ENCODE results near the gene TFF1.
A peak's percentile ranks its signal among the peaks of the same experiment; 100 is the strongest.

TFF1 gene

GRCh38 chr21:42390696-42391095, 24.4 kb upstream of the TFF1 start:
- Histone ChIP-seq H3K27me3 (ENCODE audit: control insufficient read depth in 1 of 2, insufficient read depth in 2 of 2, low read length in 2 of 2) (no peaks in the 10 kb centered on the region), H3K36me3 (ENCODE audit: control insufficient read depth in 1 of 2, insufficient read depth in 2 of 2, low read length in 2 of 2) (no peaks in the 10 kb centered on the region), H3K4me3 (ENCODE audit: low read depth in 1 of 2, low read length in 2 of 2) (no peak overlapping the region), H3K4me1 (ENCODE audit: control insufficient read depth in 1 of 2, insufficient read depth in 2 of 2, low read length in 2 of 2) (peaks cover 36 to 39% of the 10 kb centered on the region in 2 donors), H3K27ac (ENCODE audit: low read depth, low read length) (no peak overlapping the region), H3K9me3 (ENCODE audit: control insufficient read depth in 1 of 2, low read length in 2 of 2) (no peaks in the 10 kb centered on the region), H3K9ac (ENCODE audit: low read depth in 1 of 2, low read length in 2 of 2) (no peak overlapping the region)

- no peak overlapping the region for H3K9ac ChIP-seq (ENCODE audit: low read depth in 1 of 2, low read length in 2 of 2)
Measured at GRCh38 chr21:42390193-42390592, 23.9 kb upstream of the TFF1 start.

GRCh38 chr21:42389449-42389835, 23.1 kb upstream of the TFF1 start:
- H3K27ac ChIP-seq (ENCODE audit: low read depth, low read length): no peak overlapping the region
- H3K4me3 ChIP-seq (ENCODE audit: low read depth in 1 of 2, low read length in 2 of 2): peak overlapping the region; percentile 73 to 75

More at GRCh38 chr21:42390193-42390592, 23.9 kb upstream of the TFF1 start:
- Histone ChIP-seq H3K4me3 (ENCODE audit: low read depth in 1 of 2, low read length in 2 of 2) (no peak overlapping the region), H3K27me3 (ENCODE audit: control insufficient read depth in 1 of 2, insufficient read depth in 2 of 2, low read length in 2 of 2) (no peaks in the 10 kb centered on the region), H3K36me3 (ENCODE audit: control insufficient read depth in 1 of 2, insufficient read depth in 2 of 2, low read length in 2 of 2) (no peaks in the 10 kb centered on the region), H3K27ac (ENCODE audit: low read depth, low read length) (no peak overlapping the region), H3K4me1 (ENCODE audit: control insufficient read depth in 1 of 2, insufficient read depth in 2 of 2, low read length in 2 of 2) (peaks cover 42 to 44% of the 10 kb centered on the region in 2 donors), H3K9me3 (ENCODE audit: control insufficient read depth in 1 of 2, low read length in 2 of 2) (no peaks in the 10 kb centered on the region)

GRCh38 chr21:42388740-42389448, 22.6 kb upstream of the TFF1 start:
- H3K9me3 ChIP-seq (ENCODE audit: control insufficient read depth in 1 of 2, low read length in 2 of 2): no peaks in the 10 kb centered on the region
- H3K9ac ChIP-seq (ENCODE audit: low read depth in 1 of 2, low read length in 2 of 2): peak overlapping the region; percentile 54 to 60
- no peaks in the 10 kb centered on the region for H3K27me3 ChIP-seq (ENCODE audit: control insufficient read depth in 1 of 2, insufficient read depth in 2 of 2, low read length in 2 of 2)
- no peaks in the 10 kb centered on the region for H3K36me3 ChIP-seq (ENCODE audit: control insufficient read depth in 1 of 2, insufficient read depth in 2 of 2, low read length in 2 of 2)
- H3K4me3 ChIP-seq (ENCODE audit: low read depth in 1 of 2, low read length in 2 of 2): peak overlapping the region; percentile 73 to 75
- H3K4me1 ChIP-seq (ENCODE audit: control insufficient read depth in 1 of 2, insufficient read depth in 2 of 2, low read length in 2 of 2): peaks cover 51 to 56% of the 10 kb centered on the region in 2 donors
- peak overlapping the region; percentile 34 for H3K27ac ChIP-seq (ENCODE audit: low read depth, low read length)

More at GRCh38 chr21:42389449-42389835, 23.1 kb upstream of the TFF1 start:
- H3K27me3 ChIP-seq (ENCODE audit: control insufficient read depth in 1 of 2, insufficient read depth in 2 of 2, low read length in 2 of 2): no peaks in the 10 kb centered on the region
- peak overlapping the region; percentile 54 to 60 for H3K9ac ChIP-seq (ENCODE audit: low read depth in 1 of 2, low read length in 2 of 2)
- no peaks in the 10 kb centered on the region for H3K36me3 ChIP-seq (ENCODE audit: control insufficient read depth in 1 of 2, insufficient read depth in 2 of 2, low read length in 2 of 2)
- H3K4me1 ChIP-seq (ENCODE audit: control insufficient read depth in 1 of 2, insufficient read depth in 2 of 2, low read length in 2 of 2): peaks cover 47 to 51% of the 10 kb centered on the region in 2 donors
- H3K9me3 ChIP-seq (ENCODE audit: control insufficient read depth in 1 of 2, low read length in 2 of 2): no peaks in the 10 kb centered on the region

GRCh38 chr21:42387843-42388340, 21.6 kb upstream of the TFF1 start:
- Histone ChIP-seq H3K9me3 (ENCODE audit: control insufficient read depth in 1 of 2, low read length in 2 of 2) (no peaks in the 10 kb centered on the region), H3K36me3 (ENCODE audit: control insufficient read depth in 1 of 2, insufficient read depth in 2 of 2, low read length in 2 of 2) (no peaks in the 10 kb centered on the region), H3K9ac (ENCODE audit: low read depth in 1 of 2, low read length in 2 of 2) (no peak overlapping the region), H3K4me3 (ENCODE audit: low read depth in 1 of 2, low read length in 2 of 2) (peak overlapping the region; percentile 73 to 75), H3K4me1 (ENCODE audit: control insufficient read depth in 1 of 2, insufficient read depth in 2 of 2, low read length in 2 of 2) (peaks cover 51 to 59% of the 10 kb centered on the region in 2 donors), H3K27me3 (ENCODE audit: control insufficient read depth in 1 of 2, insufficient read depth in 2 of 2, low read length in 2 of 2) (no peaks in the 10 kb centered on the region), H3K27ac (ENCODE audit: low read depth, low read length) (no peak overlapping the region)

GRCh38 chr21:42387164-42387563, 20.8 kb upstream of the TFF1 start:
- H3K4me1 ChIP-seq (ENCODE audit: control insufficient read depth in 1 of 2, insufficient read depth in 2 of 2, low read length in 2 of 2): peaks cover 51 to 59% of the 10 kb centered on the region in 2 donors
- H3K36me3 ChIP-seq (ENCODE audit: control insufficient read depth in 1 of 2, insufficient read depth in 2 of 2, low read length in 2 of 2): no peaks in the 10 kb centered on the region
- peaks cover 2 to 4% of the 10 kb centered on the region in 2 donors for H3K9me3 ChIP-seq (ENCODE audit: control insufficient read depth in 1 of 2, low read length in 2 of 2)
- H3K9ac ChIP-seq (ENCODE audit: low read depth in 1 of 2, low read length in 2 of 2): no peak overlapping the region
- H3K27me3 ChIP-seq (ENCODE audit: control insufficient read depth in 1 of 2, insufficient read depth in 2 of 2, low read length in 2 of 2): no peaks in the 10 kb centered on the region
- H3K4me3 ChIP-seq (ENCODE audit: low read depth in 1 of 2, low read length in 2 of 2): no peak overlapping the region
- no peak overlapping the region for H3K27ac ChIP-seq (ENCODE audit: low read depth, low read length)

GRCh38 chr21:42386034-42386591, 19.8 kb upstream of the TFF1 start:
- Histone ChIP-seq H3K36me3 (ENCODE audit: control insufficient read depth in 1 of 2, insufficient read depth in 2 of 2, low read length in 2 of 2) (peaks cover 0 to 5% of the 10 kb centered on the region in 2 donors), H3K4me1 (ENCODE audit: control insufficient read depth in 1 of 2, insufficient read depth in 2 of 2, low read length in 2 of 2) (peaks cover 51 to 59% of the 10 kb centered on the region in 2 donors), H3K4me3 (ENCODE audit: low read depth in 1 of 2, low read length in 2 of 2) (peak overlapping the region in 1 of 2 donors; percentile 12), H3K27me3 (ENCODE audit: control insufficient read depth in 1 of 2, insufficient read depth in 2 of 2, low read length in 2 of 2) (no peaks in the 10 kb centered on the region), H3K9me3 (ENCODE audit: control insufficient read depth in 1 of 2, low read length in 2 of 2) (peaks cover 5 to 11% of the 10 kb centered on the region in 2 donors), H3K27ac (ENCODE audit: low read depth, low read length) (no peak overlapping the region), H3K9ac (ENCODE audit: low read depth in 1 of 2, low read length in 2 of 2) (peak overlapping the region; percentile 11 to 15)

- Histone ChIP-seq H3K4me3 (ENCODE audit: low read depth in 1 of 2, low read length in 2 of 2) (no peak overlapping the region), H3K27ac (ENCODE audit: low read depth, low read length) (peak overlapping the region; percentile 55), H3K9me3 (ENCODE audit: control insufficient read depth in 1 of 2, low read length in 2 of 2) (peaks cover 5 to 11% of the 10 kb centered on the region in 2 donors), H3K36me3 (ENCODE audit: control insufficient read depth in 1 of 2, insufficient read depth in 2 of 2, low read length in 2 of 2) (peaks cover 0 to 5% of the 10 kb centered on the region in 2 donors), H3K4me1 (ENCODE audit: control insufficient read depth in 1 of 2, insufficient read depth in 2 of 2, low read length in 2 of 2) (peaks cover 51 to 59% of the 10 kb centered on the region in 2 donors), H3K27me3 (ENCODE audit: control insufficient read depth in 1 of 2, insufficient read depth in 2 of 2, low read length in 2 of 2) (no peaks in the 10 kb centered on the region), H3K9ac (ENCODE audit: low read depth in 1 of 2, low read length in 2 of 2) (peak overlapping the region in 1 of 2 donors; percentile 11)
Measured at GRCh38 chr21:42385619-42386018, 19.3 kb upstream of the TFF1 start.

- H3K4me3 ChIP-seq (ENCODE audit: low read depth in 1 of 2, low read length in 2 of 2): no peak overlapping the region
- H3K36me3 ChIP-seq (ENCODE audit: control insufficient read depth in 1 of 2, insufficient read depth in 2 of 2, low read length in 2 of 2): peaks cover 0 to 5% of the 10 kb centered on the region in 2 donors
- peaks cover 5 to 11% of the 10 kb centered on the region in 2 donors for H3K9me3 ChIP-seq (ENCODE audit: control insufficient read depth in 1 of 2, low read length in 2 of 2)
- H3K27me3 ChIP-seq (ENCODE audit: control insufficient read depth in 1 of 2, insufficient read depth in 2 of 2, low read length in 2 of 2): no peaks in the 10 kb centered on the region
- peak overlapping the region; percentile 55 for H3K27ac ChIP-seq (ENCODE audit: low read depth, low read length)
- H3K9ac ChIP-seq (ENCODE audit: low read depth in 1 of 2, low read length in 2 of 2): no peak overlapping the region
- peaks cover 51 to 59% of the 10 kb centered on the region in 2 donors for H3K4me1 ChIP-seq (ENCODE audit: control insufficient read depth in 1 of 2, insufficient read depth in 2 of 2, low read length in 2 of 2)
Measured at GRCh38 chr21:42384989-42385388, 18.7 kb upstream of the TFF1 start.

All from duodenal mucosa (tissue), 2 donors.